DND-41 (cell line): ENCODE data around the gene SLC27A6.

Source experiments
- CTCF ChIP-seq: IDR thresholded peaks from 2 replicates; pipeline ENCODE4 v1.5.1; 2012; ENCODE audit warnings: borderline replicate concordance, low read length, moderate library complexity, mild to moderate bottlenecking; ENCODE audit not compliant: poor library complexity, severe bottlenecking; ENCODE audit errors: extremely low read depth
- EZH2 ChIP-seq: IDR thresholded peaks from 3 replicates; pipeline ENCODE4 v1.6.1; 2012; ENCODE audit warnings: borderline replicate concordance, low read depth, mild to moderate bottlenecking, moderate library complexity, low read length, inconsistent platforms; ENCODE audit not compliant: severe bottlenecking

- TF ChIP-seq CTCF (no peak), EZH2 (no peak)
Measured at GRCh38 chr5:129001841-129002526, 36.7 kb downstream of the SLC27A6 start.
